Measurements from ENCODE around the gene THADA. TPM values are rescaled to one million over a fixed set of nuclear protein-coding genes. Genes with fewer than 3 reads are reported as not detected.

The THADA gene
- total RNA-seq, 1 donor from 2014 or later: 33.8 TPM

DNA sequence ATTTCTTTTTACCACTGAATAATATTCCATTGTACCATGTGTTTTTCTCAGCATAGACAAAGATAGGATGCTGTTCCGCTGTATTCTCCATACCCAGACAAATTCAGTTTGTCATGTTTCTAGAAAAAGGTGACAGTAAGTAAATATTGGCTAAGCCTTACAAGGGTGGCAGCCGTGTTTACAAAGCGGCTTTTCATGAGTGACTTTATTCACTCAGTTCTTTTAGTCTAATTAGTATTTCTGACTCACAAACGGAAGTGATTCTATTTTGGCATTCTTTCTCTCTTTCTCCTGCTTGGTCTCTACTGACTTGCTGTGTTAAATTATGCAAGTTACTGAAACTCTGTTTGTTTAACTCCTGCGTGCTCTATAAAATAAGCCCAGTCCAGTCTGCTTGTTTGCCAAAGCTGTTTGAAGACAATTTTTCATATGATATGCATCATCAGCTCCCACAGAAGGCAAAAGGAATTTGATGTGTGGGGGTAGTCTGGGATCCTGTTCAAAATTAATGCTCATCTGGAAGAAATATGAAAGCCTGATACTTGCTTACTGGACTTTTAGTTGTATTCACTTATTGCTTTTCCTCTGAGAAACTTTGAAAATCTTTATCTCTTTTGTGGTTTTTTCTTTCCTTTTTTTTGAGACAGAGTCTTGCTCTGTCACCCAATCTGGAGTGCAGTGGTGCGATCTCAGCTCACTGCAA, 38.9 kb upstream of the THADA start:
- Mint-ChIP-seq H3K4me3 (peak overlapping the region; percentile 2), H3K27ac (ENCODE audit: unreplicated experiment) (no peak overlapping the region), H3K36me3 (ENCODE audit: low read depth) (no peaks in the 10 kb centered on the region), H3K27me3 (ENCODE audit: low read depth) (peaks cover 59% of the 10 kb centered on the region), H3K9me3 (no peaks in the 10 kb centered on the region), H3K4me1 (peaks cover 21% of the 10 kb centered on the region)
- TF ChIP-seq, protein P1, sequence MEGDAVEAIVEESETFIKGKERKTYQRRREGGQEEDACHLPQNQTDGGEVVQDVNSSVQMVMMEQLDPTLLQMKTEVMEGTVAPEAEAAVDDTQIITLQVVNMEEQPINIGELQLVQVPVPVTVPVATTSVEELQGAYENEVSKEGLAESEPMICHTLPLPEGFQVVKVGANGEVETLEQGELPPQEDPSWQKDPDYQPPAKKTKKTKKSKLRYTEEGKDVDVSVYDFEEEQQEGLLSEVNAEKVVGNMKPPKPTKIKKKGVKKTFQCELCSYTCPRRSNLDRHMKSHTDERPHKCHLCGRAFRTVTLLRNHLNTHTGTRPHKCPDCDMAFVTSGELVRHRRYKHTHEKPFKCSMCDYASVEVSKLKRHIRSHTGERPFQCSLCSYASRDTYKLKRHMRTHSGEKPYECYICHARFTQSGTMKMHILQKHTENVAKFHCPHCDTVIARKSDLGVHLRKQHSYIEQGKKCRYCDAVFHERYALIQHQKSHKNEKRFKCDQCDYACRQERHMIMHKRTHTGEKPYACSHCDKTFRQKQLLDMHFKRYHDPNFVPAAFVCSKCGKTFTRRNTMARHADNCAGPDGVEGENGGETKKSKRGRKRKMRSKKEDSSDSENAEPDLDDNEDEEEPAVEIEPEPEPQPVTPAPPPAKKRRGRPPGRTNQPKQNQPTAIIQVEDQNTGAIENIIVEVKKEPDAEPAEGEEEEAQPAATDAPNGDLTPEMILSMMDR (conservative IDR thresholded peaks at IDR 0.05): no peak
- DNase-seq (ENCODE audit: low read depth, low spot score): no peak

DNA sequence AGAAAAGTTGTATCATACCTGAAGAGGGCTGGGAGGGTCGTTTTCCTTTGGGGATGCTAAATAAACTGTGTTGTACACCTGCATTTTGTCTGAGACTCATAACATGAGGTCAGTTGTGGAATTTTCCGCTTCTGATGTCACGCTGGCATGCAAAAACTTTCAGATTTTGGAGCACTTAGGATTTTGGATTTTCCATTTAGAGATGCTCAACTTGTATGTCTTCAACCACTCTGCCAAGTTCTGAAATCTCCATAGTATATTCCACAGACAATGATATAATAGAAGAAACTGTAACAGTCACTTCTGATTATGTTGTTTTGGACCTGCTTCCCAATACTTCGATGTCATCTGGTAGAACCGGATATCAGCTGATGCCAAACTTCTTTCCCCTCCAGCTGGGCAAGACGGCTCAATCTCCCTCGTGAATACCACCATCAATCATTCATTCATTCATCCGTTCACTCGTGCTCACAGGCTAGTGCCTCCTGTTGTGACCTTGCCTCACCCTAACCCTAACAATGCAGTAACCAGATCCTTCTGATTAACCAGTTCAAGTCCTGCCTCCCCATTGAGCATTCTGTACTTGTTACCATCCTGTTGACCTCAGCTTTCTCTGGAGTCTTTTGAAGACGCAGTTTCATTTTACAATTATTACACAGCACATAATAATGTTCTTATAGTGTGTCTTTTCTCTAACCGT, 35.9 kb upstream of the THADA start:
- peaks cover 46% of the 10 kb centered on the region for H3K27me3 Mint-ChIP-seq (ENCODE audit: low read depth)
- no peak for DNase-seq (ENCODE audit: low read depth, low spot score)
- H3K27ac Mint-ChIP-seq (ENCODE audit: unreplicated experiment): no peak overlapping the region
- H3K36me3 Mint-ChIP-seq (ENCODE audit: low read depth): no peaks in the 10 kb centered on the region
- peaks cover 13% of the 10 kb centered on the region for H3K4me1 Mint-ChIP-seq
- H3K4me3 Mint-ChIP-seq: no peak overlapping the region
- no peaks in the 10 kb centered on the region for H3K9me3 Mint-ChIP-seq
- TF ChIP-seq, protein P1 (conservative IDR thresholded peaks at IDR 0.05): no peak

DNA sequence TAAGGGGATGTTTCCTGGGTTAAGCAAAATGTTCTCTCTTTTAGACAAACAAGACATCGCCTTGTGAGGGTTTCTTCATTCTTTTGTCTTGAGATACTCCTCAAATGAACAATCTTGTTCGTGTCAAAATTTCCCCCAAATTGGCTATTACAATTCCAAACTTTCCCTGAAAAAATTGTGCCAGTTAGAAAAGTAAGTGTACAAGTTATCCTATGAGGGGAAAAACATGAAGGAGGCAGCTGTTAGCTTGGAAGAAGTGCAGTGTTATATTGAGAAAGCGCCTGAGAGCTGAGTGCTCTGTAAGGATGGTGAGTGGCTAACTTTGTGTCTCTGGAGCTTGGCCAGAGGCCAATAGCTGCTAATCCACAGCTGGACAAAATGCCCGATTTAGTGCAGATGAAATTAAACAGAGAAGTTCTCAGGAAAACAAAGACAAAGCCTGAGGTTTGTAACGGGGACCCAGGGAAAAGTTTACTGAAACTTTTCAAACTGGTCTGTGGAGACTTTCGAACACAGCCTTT, 27.2 kb upstream of the THADA start:
- Mint-ChIP-seq H3K9me3 (no peaks in the 10 kb centered on the region), H3K27me3 (ENCODE audit: low read depth) (peaks cover 6% of the 10 kb centered on the region), H3K36me3 (ENCODE audit: low read depth) (no peaks in the 10 kb centered on the region), H3K4me1 (no peaks in the 10 kb centered on the region), H3K4me3 (no peak overlapping the region), H3K27ac (ENCODE audit: unreplicated experiment) (no peak overlapping the region)
- TF ChIP-seq, protein P1 (conservative IDR thresholded peaks at IDR 0.05): no peak
- DNase-seq (ENCODE audit: low read depth, low spot score): no peak

DNA sequence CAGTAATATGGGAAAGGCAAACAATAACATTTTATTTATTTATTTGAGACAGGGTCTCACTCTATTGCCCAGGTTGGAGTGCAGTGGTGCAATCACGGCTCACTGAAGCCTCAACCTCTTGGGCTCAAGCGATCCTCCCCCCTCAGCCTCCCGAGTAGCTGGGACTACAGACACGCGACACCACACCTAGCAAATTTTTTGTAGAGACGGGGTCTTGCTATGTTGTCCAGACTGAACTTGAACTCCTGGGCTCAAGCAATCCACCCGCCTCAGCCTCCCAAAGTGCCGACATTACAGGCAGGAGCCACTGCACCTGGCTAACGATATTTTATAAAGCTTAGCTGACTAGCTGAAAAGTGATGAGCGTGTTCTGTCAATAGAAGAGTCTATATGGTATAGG, 23.7 kb upstream of the THADA start:
- Mint-ChIP-seq H3K27ac (ENCODE audit: unreplicated experiment) (no peak overlapping the region), H3K27me3 (ENCODE audit: low read depth) (peaks cover 9% of the 10 kb centered on the region), H3K4me3 (no peak overlapping the region), H3K4me1 (no peaks in the 10 kb centered on the region), H3K36me3 (ENCODE audit: low read depth) (no peaks in the 10 kb centered on the region), H3K9me3 (no peaks in the 10 kb centered on the region)
- no peak for DNase-seq (ENCODE audit: low read depth, low spot score)
- TF ChIP-seq, protein P1 (conservative IDR thresholded peaks at IDR 0.05): no peak

DNA sequence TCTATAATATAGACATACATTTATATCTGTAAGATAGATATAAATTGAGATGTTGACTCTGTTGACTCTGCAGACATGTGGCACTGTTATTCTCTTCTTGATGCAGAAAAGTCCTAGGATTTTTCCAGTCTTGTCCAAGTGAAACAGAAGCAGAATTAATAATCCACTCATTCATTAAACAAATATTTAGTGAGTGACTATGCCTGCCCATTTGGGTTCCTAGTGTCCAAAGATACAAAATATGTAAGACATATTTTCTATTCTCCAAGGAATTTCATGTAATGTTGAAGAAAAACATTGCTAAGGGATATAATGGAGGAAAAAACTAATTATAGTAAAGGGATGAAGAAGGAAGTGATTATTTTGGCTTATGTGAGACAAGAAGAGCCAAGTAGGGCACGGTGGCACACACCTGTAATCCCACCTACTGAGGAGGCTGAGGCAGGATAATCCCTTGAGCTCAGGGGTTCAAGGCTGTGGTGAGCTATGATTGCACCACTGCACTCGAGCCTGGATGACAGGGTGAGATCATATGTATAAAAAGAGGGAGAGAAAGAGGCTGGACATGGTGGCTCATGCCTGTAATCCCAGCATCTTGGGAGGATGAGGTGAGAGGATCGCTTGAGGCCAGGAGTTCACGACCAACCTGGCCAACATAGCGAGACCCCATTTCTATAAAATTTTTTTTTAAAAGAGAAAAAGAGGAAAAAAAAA, 21.3 kb upstream of the THADA start:
- no peak for DNase-seq (ENCODE audit: low read depth, low spot score)
- no peaks in the 10 kb centered on the region for H3K9me3 Mint-ChIP-seq
- no peaks in the 10 kb centered on the region for H3K36me3 Mint-ChIP-seq (ENCODE audit: low read depth)
- peaks cover 3% of the 10 kb centered on the region for H3K27me3 Mint-ChIP-seq (ENCODE audit: low read depth)
- no peak overlapping the region for H3K27ac Mint-ChIP-seq (ENCODE audit: unreplicated experiment)
- TF ChIP-seq, protein P1 (conservative IDR thresholded peaks at IDR 0.05): no peak
- peaks cover 3% of the 10 kb centered on the region for H3K4me1 Mint-ChIP-seq
- no peak overlapping the region for H3K4me3 Mint-ChIP-seq
